HG02571 (cell line): ENCODE data around the gene CTSC.
"Not testable (repeated sequence)": the region's sequence is repeated elsewhere in the genome, so short reads cannot be mapped to it uniquely, and the experiment has no call there.

Experiments used
- ATAC-seq: cut with Tn5 transposase; IDR thresholded peaks from one replicate; pipeline ENCODE4 v1.9.1; 2021; ENCODE audit warnings: mild to moderate bottlenecking, moderate library complexity; ENCODE audit not compliant: unreplicated experiment

CTSC gene

GRCh38 chr11:88353386-88353785 is 15.8 kb upstream of the CTSC start:
- ATAC-seq: no peak

GRCh38 chr11:88352139-88352538 is 14.6 kb upstream of the CTSC start:
- no peak for ATAC-seq

- ATAC-seq: no peak
Observed at GRCh38 chr11:88348870-88349269, 11.3 kb upstream of the CTSC start.

GRCh38 chr11:88345949-88346348 is 8.4 kb upstream of the CTSC start:
- no peak for ATAC-seq

GRCh38 chr11:88345408-88345807 is 7.9 kb upstream of the CTSC start:
- no peak for ATAC-seq

- no peak for ATAC-seq
Observed at GRCh38 chr11:88344869-88345268, 7.3 kb upstream of the CTSC start.

- ATAC-seq: no peak
Observed at GRCh38 chr11:88341522-88342251, 4.2 kb upstream of the CTSC start.

GRCh38 chr11:88340366-88340935 is 2.9 kb upstream of the CTSC start:
- no peak for ATAC-seq

GRCh38 chr11:88337987-88338668 is 592 bp upstream of the CTSC start:
- ATAC-seq: peak; percentile 11

GRCh38 chr11:88335284-88335683 is 2.3 kb downstream of the CTSC start:
- ATAC-seq: no peak

GRCh38 chr11:88333862-88334261 is 3.7 kb downstream of the CTSC start:
- ATAC-seq: no peak

- no peak for ATAC-seq
Observed at GRCh38 chr11:88332851-88333250, 4.7 kb downstream of the CTSC start.

GRCh38 chr11:88330826-88331428 is 6.6 kb downstream of the CTSC start:
- ATAC-seq: no peak

- no peak for ATAC-seq
Observed at GRCh38 chr11:88329563-88330250, 7.8 kb downstream of the CTSC start.

GRCh38 chr11:88327462-88328143 is 9.9 kb downstream of the CTSC start:
- peak; percentile 24 for ATAC-seq

- peak; percentile 65 for ATAC-seq
Observed at GRCh38 chr11:88327061-88327460, 10.5 kb downstream of the CTSC start.

GRCh38 chr11:88326099-88326498 is 11.4 kb downstream of the CTSC start:
- no peak for ATAC-seq

- ATAC-seq: no peak
Observed at GRCh38 chr11:88324562-88325345, 12.8 kb downstream of the CTSC start.

- not testable (repeated sequence) for ATAC-seq
Observed at GRCh38 chr11:88322881-88323280, 14.7 kb downstream of the CTSC start.

- not testable (repeated sequence) for ATAC-seq
Observed at GRCh38 chr11:88321412-88321811, 16.1 kb downstream of the CTSC start.
